OCI-LY1 (cell line): ENCODE results near the gene KCNMB1.

Source experiments
- CTCF ChIP-seq: fragments of 200-600 bp; sonication (generic), shearing (Covaris generic); IDR thresholded peaks from 2 replicates; pipeline ENCODE4 v1.5.1; 2017; ENCODE audit warnings: mild to moderate bottlenecking, antibody characterized with exemption, low read length, moderate library complexity, mixed read lengths
- EZH2 ChIP-seq: fragments of 200-600 bp; sonication (generic), shearing (Covaris generic); IDR thresholded peaks from 2 replicates; pipeline ENCODE4 v1.8.0; 2017; ENCODE audit warnings: borderline replicate concordance, mixed run types, mild to moderate bottlenecking, antibody characterized with exemption, low read length, moderate library complexity, mixed read lengths

DNA sequence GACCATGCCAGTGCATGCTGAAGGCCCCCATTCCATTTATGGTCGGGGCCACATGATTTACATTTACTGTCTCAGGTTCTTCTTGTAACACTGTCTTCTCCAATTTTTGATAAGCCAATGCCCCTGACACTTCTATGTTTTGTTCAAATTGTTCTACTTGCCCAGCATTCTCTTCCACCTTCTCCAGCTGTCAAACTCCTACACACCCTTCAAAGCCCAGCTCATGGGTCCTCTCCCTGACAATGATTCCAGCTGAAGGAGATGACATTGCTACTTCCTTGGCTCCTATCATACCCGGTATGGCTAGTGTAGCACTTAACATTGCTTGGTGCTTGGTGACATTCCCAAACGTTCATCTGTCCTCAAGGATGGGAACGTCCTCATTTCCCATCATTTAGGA is 41.1 kb upstream of the KCNMB1 start:
- TF ChIP-seq EZH2: no peak
- no peak for TF ChIP-seq CTCF
